Activated CD8-positive, alpha-beta T cell treated with anti-CD3 and anti-CD28 coated beads, Interleukin-2, amount 10 ng/mL, durations not matched to agents 7 days and 5 days (primary cell): ENCODE data around the gene NUP210. TPM values are rescaled to one million over a fixed set of nuclear protein-coding genes. Genes with fewer than 3 reads are reported as not detected.

Experiments used
- ATAC-seq: fragments of 150-1000 bp; cut with Tn5 transposase; one replicate; pipeline ENCODE4 v1.10.0; 2021; ENCODE audit warnings: moderate library complexity
- CTCF ChIA-PET: fragments of 350-600 bp; sonication (Branson Sonifier 250); formaldehyde crosslinking; loops from one replicate; lab custom pipeline; 2021; ENCODE audit warnings: antibody characterized with exemption; lab: Charles Lee
- POLR2A ChIA-PET: fragments of 350-600 bp; sonication (Branson Sonifier 250); formaldehyde crosslinking; loops from one replicate; lab custom pipeline; 2021; ENCODE audit warnings: antibody characterized with exemption; lab: Charles Lee
- DNase-seq: peaks from one replicate; pipeline ENCODE4 v3.0.0-alpha.2; 2020
- H3K27ac Mint-ChIP-seq: one replicate; pipeline ENCODE4 v1.8.0; 2021; ENCODE audit warnings: mild to moderate bottlenecking, mixed read lengths
- H3K27me3 Mint-ChIP-seq: one replicate; pipeline ENCODE4 v1.8.0; 2021; ENCODE audit warnings: low read depth, mixed read lengths
- H3K36me3 Mint-ChIP-seq: one replicate; pipeline ENCODE4 v1.8.0; 2021; ENCODE audit warnings: low read depth, mixed read lengths
- H3K4me1 Mint-ChIP-seq: one replicate; pipeline ENCODE4 v1.8.0; 2021; ENCODE audit warnings: low read depth, mixed read lengths
- H3K4me3 Mint-ChIP-seq: one replicate; pipeline ENCODE4 v1.8.0; 2021; ENCODE audit warnings: mild to moderate bottlenecking, mixed read lengths
- H3K9me3 Mint-ChIP-seq: one replicate; pipeline ENCODE4 v1.8.0; 2022; ENCODE audit warnings: mixed read lengths; ENCODE audit not compliant: insufficient read depth
- total RNA-seq, 2 experiments: library from RNA; stranded (reverse); gene quantifications; one replicate each; pipeline ENCODE4 v1.2.3, GENCODE V29; 2021

The NUP210 gene
- total RNA-seq, 2 experiments from 2014 or later = 202 to 206 TPM

DNA sequence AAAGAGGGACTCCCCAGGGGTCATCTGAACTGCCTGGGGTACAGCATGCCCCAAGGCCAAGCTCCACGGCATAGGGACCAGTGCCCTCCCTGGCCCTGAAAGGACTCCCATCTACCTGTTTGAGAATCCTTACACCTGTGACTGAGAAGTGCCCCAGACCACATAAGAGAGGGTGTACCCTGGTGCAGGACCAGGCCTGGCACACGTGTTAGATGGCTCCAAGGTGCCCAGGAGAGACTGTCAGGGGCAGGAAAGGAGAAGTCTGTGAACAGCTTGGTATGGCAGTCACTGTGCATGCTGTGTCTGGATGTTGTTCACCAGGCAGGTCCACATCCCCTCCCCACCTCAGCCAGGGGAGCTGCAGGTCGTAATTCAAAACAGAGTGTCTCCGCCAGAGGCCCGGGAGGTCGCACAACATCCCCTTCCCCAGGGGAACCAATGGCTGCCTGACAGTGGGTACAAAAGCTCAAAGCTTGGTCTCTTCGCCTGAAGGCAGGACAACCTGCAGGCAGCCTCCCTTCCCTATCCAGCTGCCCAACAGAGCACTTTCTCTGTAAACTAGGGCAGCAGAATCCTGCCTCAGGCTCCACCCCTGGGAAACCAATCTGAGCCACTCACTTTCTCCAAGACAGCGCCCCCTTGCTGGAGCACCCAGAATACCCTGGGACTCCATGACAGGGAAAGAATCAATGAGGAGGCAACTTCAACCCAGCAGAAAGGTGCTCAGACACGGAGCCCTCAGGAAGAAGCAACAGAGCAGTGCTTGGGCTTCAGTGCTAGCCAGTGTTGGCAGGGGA is 3.9 kb downstream of the NUP210 start:
- H3K9me3 Mint-ChIP-seq = no peaks in the 10 kb centered on the region
- H3K27me3 Mint-ChIP-seq = no peaks in the 10 kb centered on the region
- peak overlapping the region; percentile 91 for H3K4me3 Mint-ChIP-seq
- CTCF ChIA-PET = interaction anchor here (0.7 to 11.0 kb wide), 15 partner anchors 8 to 70 kb away, joined by 3 to 169 read pairs (median 6); no protein-coding TSS in a partner anchor
- peaks cover 50% of the 10 kb centered on the region for H3K36me3 Mint-ChIP-seq
- H3K27ac Mint-ChIP-seq = peak overlapping the region; percentile 92
- ATAC-seq (no peak), DNase-seq (peak; percentile 50)
- peaks cover 71% of the 10 kb centered on the region for H3K4me1 Mint-ChIP-seq
- POLR2A ChIA-PET = interaction anchor here (0.6 to 2.4 kb wide), 4 partner anchors 8 to 1530 kb away, joined by 3 to 6 read pairs (median 3); no protein-coding TSS in a partner anchor

DNA sequence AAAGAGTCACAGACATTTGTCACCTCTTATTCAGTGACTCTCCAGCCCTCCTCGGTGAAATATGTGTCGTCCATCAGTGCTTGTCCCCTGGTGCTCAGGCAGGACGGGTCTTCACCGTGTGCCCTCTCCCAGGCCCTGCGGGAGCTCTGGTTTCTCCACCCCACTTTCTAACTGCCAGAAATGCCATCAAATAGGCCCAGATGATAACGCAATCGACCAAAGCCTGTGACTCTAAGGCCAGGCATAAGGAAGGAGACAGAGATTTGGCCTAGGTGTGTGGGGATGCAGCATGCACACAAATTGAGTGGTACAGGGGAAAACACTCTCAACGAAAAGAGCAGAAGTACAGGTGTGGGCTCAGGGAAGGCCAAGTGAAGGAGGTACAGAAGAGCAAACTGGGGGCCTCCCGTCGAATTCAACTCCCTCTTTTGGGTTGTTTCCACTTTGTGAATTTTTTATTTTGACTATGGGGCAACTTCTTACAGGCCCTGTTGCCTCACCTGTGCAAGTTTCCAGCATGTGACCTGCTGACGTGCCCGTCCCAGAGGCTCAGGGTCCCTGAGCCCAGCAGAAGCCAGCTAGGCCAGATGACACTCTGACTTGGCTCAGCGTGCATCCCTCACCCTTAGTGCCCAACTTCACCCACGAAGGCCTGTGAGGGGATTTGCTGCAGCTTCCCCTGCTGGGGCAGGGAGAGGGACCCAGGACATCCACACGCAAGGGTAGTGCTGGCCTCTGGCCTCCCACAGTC is 4.7 kb downstream of the NUP210 start:
- ChIA-PET POLR2A (interaction anchor here (1.0 to 2.4 kb wide), 3 partner anchors 7 to 36 kb away, joined by 3 to 6 read pairs (median 3); no protein-coding TSS in a partner anchor), CTCF (interaction anchor here (0.8 to 11.0 kb wide), 10 partner anchors 10 to 69 kb away, joined by 3 to 169 read pairs (median 7); no protein-coding TSS in a partner anchor)
- DNase-seq (no peak), ATAC-seq (no peak)
- Mint-ChIP-seq H3K4me3 (peak overlapping the region; percentile 91), H3K27ac (peak overlapping the region; percentile 92), H3K36me3 (peaks cover 48% of the 10 kb centered on the region), H3K9me3 (no peaks in the 10 kb centered on the region), H3K4me1 (peaks cover 67% of the 10 kb centered on the region), H3K27me3 (no peaks in the 10 kb centered on the region)

DNA sequence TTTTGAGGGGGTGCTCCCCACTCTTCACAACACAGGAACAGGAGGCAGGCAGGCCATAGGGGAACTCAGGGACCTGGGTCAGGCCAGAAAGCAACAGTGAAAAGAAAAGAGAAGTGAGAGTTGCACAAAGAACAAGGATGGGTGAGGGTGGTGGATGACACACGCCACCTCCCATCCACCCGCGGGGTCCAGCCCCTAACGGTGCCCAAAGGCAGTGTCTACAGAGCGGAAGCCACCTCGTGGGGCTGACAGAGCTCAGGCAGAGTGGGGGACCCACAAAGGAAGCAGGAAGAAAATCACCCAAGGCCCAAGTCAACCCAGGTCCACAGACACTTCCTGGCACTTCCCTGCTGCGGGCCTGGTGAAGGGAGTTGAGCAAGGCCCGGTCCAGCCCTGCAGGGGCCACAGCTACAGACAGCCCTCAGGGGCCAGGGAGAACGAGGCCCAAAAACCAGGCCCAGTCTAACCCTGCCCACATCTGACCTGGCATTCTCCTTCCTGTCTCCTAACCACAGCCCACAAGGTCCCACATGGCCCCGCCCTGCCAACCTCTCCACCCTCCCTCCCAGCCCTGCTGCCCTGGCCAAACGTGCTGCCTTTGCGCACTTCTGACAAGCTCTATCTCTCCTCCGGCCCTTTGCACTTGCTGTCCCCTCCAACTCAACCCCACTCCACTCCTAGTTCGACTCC is 5.9 kb downstream of the NUP210 start:
- peak; percentile 87 for DNase-seq
- Mint-ChIP-seq H3K27ac (peak overlapping the region; percentile 92), H3K36me3 (peaks cover 50% of the 10 kb centered on the region), H3K9me3 (no peaks in the 10 kb centered on the region), H3K4me1 (peaks cover 68% of the 10 kb centered on the region), H3K4me3 (peak overlapping the region; percentile 91), H3K27me3 (no peaks in the 10 kb centered on the region)
- ChIA-PET POLR2A (interaction anchor here (0.6 to 1.3 kb wide), 3 partner anchors 14 to 39 kb away, joined by 3 to 4 read pairs (median 3); no protein-coding TSS in a partner anchor), CTCF (interaction anchor here (0.8 to 11.0 kb wide), 7 partner anchors 9 to 322 kb away, joined by 3 to 169 read pairs (median 4); no protein-coding TSS in a partner anchor)
- ATAC-seq = peak; percentile 89

DNA sequence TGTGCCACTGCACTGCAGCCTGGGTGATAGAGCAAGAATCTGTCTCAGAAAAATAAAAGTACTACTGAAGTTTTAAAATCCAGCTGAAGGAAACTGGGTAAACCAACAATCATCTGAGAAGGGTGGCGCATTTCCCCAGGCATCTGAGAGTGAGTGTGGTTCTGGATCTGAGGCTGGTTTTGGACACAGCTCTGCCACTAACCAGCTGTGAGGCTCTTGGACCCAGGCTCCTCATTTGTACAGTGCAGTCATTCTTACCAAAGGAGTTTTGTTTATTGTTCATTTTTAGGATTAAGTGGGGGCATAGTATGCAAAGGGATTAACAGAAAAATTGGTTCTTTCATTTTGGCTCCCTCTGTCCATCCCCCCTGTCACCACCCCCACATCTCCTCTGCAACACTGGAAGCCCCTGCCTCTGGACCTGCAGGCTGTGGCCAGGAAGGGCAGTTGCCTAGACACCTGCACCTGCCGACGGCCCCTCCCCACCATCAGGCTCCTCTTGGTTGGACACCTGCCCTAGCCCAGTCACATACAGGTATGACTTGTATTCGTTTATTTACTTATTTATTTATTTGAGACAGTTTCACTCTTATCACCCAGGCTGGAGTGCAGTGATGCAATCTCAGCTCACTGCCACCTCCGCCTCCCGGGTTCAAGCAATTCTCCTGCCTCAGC is 8.8 kb downstream of the NUP210 start:
- peaks cover 57% of the 10 kb centered on the region for H3K4me1 Mint-ChIP-seq
- peaks cover 53% of the 10 kb centered on the region for H3K36me3 Mint-ChIP-seq
- ChIA-PET POLR2A (interaction anchor here (1.6 kb wide), 1 partner anchor 9 kb away, joined by 6 read pairs; the partner anchor contains the start of gene NUP210), CTCF (interaction anchor here (1.0 to 1.7 kb wide), 4 partner anchors 9 to 50 kb away, joined by 3 to 5 read pairs (median 4); partner anchors contain the start of gene NUP210)
- no peaks in the 10 kb centered on the region for H3K9me3 Mint-ChIP-seq
- no peak for ATAC-seq
- DNase-seq = no peak
- H3K27ac Mint-ChIP-seq = peak overlapping the region; percentile 30
- H3K27me3 Mint-ChIP-seq = no peaks in the 10 kb centered on the region
- H3K4me3 Mint-ChIP-seq = no peak overlapping the region

DNA sequence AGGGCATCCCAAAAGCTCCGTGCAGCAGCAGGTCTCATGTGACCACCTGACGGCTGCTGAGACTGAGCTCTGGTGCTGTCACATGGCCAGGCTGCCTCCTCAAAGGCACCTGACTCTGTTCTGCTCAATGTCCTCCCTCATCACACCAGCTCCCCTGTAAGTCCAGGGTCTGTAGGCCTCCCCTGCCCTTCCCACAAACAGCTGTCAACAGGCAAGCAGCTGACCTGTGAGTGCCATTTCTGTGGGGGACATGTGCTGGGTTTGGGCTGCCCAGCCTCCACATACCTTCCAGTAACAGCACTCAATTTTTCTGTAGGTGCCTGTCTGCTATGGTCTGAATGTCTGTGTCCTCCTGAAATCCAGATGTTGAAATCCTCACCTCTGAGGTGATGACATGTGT is 11.2 kb downstream of the NUP210 start:
- Mint-ChIP-seq H3K4me3 (no peak overlapping the region), H3K36me3 (peaks cover 51% of the 10 kb centered on the region), H3K4me1 (peaks cover 40% of the 10 kb centered on the region), H3K27me3 (no peaks in the 10 kb centered on the region), H3K27ac (no peak overlapping the region), H3K9me3 (peaks cover 7% of the 10 kb centered on the region)
- DNase-seq (no peak), ATAC-seq (no peak)
- ChIA-PET CTCF (interaction anchor here (1.4 to 4.0 kb wide), 3 partner anchors 9 to 44 kb away, joined by 5 to 15 read pairs (median 6); no protein-coding TSS in a partner anchor), POLR2A (no interaction called here)

DNA sequence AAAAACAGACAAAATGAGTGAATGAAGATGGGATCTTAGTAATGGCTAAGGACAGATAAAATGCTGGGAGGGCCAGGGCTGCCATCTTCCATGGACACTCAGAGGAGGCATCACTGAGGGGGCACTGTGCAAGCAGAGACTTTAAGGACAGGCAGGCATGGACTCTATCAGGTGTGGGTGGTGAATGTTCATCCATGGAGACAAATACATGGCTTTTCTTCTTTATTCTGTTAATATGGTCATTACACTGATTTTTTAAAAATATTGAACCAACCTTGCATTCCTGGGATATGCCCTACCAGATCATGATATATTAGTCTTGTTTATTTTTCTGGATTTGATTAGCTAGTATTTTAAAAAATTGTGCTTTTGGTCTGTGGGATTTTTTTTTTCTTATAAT is 12.2 kb downstream of the NUP210 start:
- ATAC-seq (no peak), DNase-seq (no peak)
- no peak overlapping the region for H3K27ac Mint-ChIP-seq
- peaks cover 7% of the 10 kb centered on the region for H3K9me3 Mint-ChIP-seq
- no peaks in the 10 kb centered on the region for H3K27me3 Mint-ChIP-seq
- CTCF ChIA-PET = interaction anchor here (1.0 to 4.0 kb wide), 4 partner anchors 10 to 316 kb away, joined by 3 to 15 read pairs (median 6); no protein-coding TSS in a partner anchor
- peaks cover 53% of the 10 kb centered on the region for H3K36me3 Mint-ChIP-seq
- H3K4me1 Mint-ChIP-seq = peaks cover 32% of the 10 kb centered on the region
- H3K4me3 Mint-ChIP-seq = no peak overlapping the region
- POLR2A ChIA-PET = interaction anchor here (1.2 kb wide), 1 partner anchor 8 kb away, joined by 3 read pairs; no protein-coding TSS in a partner anchor

DNA sequence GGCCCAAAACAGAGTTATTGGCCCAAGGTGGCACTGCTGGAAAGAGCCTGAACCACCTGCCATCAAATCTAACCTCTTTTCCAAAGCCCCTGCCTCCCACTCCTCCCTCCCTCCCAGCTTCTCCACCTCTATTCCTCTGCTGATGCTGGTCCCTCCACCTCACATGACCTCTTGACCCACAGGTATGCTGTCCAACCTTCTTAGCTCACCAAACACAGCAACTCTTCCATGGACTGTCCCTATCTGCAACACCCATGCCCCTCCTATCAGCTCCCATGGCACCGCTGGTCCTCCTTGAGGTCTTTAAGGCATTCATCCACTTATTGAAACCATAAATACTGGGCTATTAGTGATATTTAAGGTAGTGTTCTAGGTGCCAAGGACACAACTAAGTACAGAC is 12.6 kb downstream of the NUP210 start:
- no peak for DNase-seq
- ChIA-PET POLR2A (interaction anchor here (1.2 kb wide), 1 partner anchor 9 kb away, joined by 3 read pairs; no protein-coding TSS in a partner anchor), CTCF (interaction anchor here (1.0 to 4.0 kb wide), 3 partner anchors 10 to 316 kb away, joined by 3 to 15 read pairs (median 5); no protein-coding TSS in a partner anchor)
- peaks cover 57% of the 10 kb centered on the region for H3K36me3 Mint-ChIP-seq
- H3K4me1 Mint-ChIP-seq = peaks cover 28% of the 10 kb centered on the region
- H3K27ac Mint-ChIP-seq = peak overlapping the region; percentile 53
- H3K4me3 Mint-ChIP-seq = no peak overlapping the region
- no peaks in the 10 kb centered on the region for H3K27me3 Mint-ChIP-seq
- H3K9me3 Mint-ChIP-seq = peaks cover 7% of the 10 kb centered on the region
- no peak for ATAC-seq

DNA sequence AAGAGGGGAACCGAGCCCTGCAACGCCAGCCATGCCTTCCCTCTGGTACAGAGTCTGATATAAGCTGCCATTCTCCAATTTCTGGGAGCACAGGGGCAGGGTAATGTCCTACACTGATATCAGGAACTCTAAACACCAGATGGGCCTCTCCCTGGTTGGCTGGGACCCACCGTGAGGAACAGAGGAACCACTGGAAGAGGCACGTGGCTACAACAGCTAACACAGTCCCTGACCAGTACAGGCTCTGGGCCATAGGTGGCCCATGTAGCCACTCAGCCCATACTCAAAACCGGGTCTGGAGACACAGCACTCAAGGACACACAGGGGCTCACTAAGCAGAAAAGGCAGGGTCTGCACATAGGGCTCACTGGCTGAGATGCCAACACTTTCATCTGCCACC is 13.9 kb downstream of the NUP210 start:
- CTCF ChIA-PET = interaction anchor here (0.6 to 4.0 kb wide), 7 partner anchors 8 to 314 kb away, joined by 3 to 15 read pairs (median 5); no protein-coding TSS in a partner anchor
- no peak for ATAC-seq
- H3K9me3 Mint-ChIP-seq = peaks cover 7% of the 10 kb centered on the region

DNA sequence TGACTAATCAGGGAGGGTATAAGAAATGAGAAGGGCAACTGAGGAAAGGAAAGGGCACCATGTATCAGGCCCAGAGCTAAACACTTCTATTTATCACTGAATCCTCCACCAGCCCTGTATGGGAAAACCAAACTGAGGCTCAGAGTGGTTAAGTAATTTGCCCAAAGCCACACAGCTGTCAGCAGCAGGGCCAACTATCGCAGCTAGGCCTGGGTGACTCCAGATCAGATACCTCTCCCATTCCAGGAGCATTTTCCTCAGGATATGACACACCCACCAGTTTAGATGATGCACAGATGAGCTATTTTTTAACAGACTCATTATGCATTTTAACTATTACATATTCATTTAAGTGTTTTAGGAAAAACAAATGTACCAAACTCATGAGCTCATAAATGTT is 14.5 kb downstream of the NUP210 start:
- Mint-ChIP-seq H3K36me3 (peaks cover 60% of the 10 kb centered on the region), H3K4me3 (no peak overlapping the region), H3K9me3 (peaks cover 7% of the 10 kb centered on the region), H3K4me1 (peaks cover 28% of the 10 kb centered on the region), H3K27ac (no peak overlapping the region), H3K27me3 (no peaks in the 10 kb centered on the region)
- DNase-seq = no peak
- ATAC-seq = no peak
- POLR2A ChIA-PET = interaction anchor here (0.9 to 1.1 kb wide), 2 partner anchors 13 to 46 kb away, joined by 4 to 6 read pairs; no protein-coding TSS in a partner anchor
- CTCF ChIA-PET = interaction anchor here (0.6 to 1.6 kb wide), 7 partner anchors 9 to 314 kb away, joined by 3 to 15 read pairs (median 4); no protein-coding TSS in a partner anchor

More for the DNA sequence above, 13.9 kb downstream of the NUP210 start:
- H3K4me3 Mint-ChIP-seq = no peak overlapping the region
- peaks cover 29% of the 10 kb centered on the region for H3K4me1 Mint-ChIP-seq
- peaks cover 60% of the 10 kb centered on the region for H3K36me3 Mint-ChIP-seq
- no peak for DNase-seq
- peak overlapping the region; percentile 39 for H3K27ac Mint-ChIP-seq
- POLR2A ChIA-PET = interaction anchor here (0.9 kb wide), 1 partner anchor 46 kb away, joined by 4 read pairs; no protein-coding TSS in a partner anchor
- no peaks in the 10 kb centered on the region for H3K27me3 Mint-ChIP-seq
